LNCaP clone FGC (cell line): ENCODE data around the gene SLC23A1.
"Not testable (repeated sequence)": the region's sequence is repeated elsewhere in the genome, so short reads cannot be mapped to it uniquely, and the experiment has no call there.

Experiments used
- DNase-seq: peaks from one replicate; pipeline ENCODE4 v3.0.0-alpha.2; 2011; ENCODE audit warnings: low read depth
- H3K4me3 ChIP-seq: 2 replicates; pipeline ENCODE4 v1.5.1; 2011; ENCODE audit warnings: mild to moderate bottlenecking, low read depth, low read length, control low read depth
- TF ChIP-seq, protein P1 (sequence below): IDR thresholded peaks from 2 replicates; pipeline ENCODE4 v1.5.1; 2012; ENCODE audit warnings: mild to moderate bottlenecking; ENCODE audit not compliant: control insufficient read depth, insufficient read depth; ENCODE audit errors: extremely low read depth

Gene SLC23A1

DNA sequence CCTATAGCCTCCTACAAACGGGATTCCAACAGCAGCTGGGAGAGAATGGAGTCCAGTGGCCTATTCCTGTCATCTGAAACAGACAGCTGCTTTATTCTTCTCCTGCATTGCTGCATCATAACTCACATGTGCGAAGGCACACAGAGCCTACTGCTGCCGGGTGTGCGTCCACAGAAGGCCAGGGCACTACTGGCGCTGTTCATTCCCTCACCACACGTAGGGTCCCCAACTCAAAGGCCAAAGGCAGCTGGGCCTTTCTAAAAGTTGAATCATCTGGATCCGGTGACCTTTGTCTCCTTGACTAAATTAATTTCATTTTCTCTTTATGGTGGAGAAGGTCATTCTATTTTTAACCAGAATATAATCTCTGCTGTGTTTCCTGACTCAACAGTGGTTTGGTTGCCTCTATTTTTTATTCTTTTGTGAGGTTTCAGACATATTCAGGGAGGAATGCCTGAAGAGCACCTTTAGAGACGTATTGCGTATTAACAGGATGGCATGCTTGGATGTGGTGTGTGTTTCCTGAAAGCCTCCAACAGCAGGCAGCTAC lies 31.6 kb upstream of the SLC23A1 start:
- no peak overlapping the region for H3K4me3 ChIP-seq
- TF ChIP-seq, protein P1, sequence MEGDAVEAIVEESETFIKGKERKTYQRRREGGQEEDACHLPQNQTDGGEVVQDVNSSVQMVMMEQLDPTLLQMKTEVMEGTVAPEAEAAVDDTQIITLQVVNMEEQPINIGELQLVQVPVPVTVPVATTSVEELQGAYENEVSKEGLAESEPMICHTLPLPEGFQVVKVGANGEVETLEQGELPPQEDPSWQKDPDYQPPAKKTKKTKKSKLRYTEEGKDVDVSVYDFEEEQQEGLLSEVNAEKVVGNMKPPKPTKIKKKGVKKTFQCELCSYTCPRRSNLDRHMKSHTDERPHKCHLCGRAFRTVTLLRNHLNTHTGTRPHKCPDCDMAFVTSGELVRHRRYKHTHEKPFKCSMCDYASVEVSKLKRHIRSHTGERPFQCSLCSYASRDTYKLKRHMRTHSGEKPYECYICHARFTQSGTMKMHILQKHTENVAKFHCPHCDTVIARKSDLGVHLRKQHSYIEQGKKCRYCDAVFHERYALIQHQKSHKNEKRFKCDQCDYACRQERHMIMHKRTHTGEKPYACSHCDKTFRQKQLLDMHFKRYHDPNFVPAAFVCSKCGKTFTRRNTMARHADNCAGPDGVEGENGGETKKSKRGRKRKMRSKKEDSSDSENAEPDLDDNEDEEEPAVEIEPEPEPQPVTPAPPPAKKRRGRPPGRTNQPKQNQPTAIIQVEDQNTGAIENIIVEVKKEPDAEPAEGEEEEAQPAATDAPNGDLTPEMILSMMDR = no peak
- DNase-seq = no peak

DNA sequence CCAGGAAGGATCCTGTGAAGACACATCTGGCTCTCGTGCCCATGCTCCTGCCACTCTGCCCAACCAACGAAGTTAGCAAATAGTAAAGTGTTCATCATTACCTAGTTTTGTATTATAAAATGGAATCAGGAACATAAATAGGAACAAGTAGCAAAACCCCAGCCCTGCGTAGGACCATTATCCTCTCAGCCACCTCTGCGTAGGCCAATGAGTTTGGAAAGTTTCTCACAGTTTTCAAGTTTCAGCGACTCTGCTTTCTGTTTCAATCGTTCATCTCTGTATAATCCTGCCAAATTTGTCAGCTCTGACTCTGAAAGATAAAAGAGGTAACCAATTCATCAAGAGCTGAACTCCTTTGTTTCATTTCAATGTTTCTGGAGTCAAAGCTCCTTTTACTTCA lies 30.9 kb upstream of the SLC23A1 start:
- no peak overlapping the region for H3K4me3 ChIP-seq
- DNase-seq = no peak
- TF ChIP-seq, protein P1 = no peak

DNA sequence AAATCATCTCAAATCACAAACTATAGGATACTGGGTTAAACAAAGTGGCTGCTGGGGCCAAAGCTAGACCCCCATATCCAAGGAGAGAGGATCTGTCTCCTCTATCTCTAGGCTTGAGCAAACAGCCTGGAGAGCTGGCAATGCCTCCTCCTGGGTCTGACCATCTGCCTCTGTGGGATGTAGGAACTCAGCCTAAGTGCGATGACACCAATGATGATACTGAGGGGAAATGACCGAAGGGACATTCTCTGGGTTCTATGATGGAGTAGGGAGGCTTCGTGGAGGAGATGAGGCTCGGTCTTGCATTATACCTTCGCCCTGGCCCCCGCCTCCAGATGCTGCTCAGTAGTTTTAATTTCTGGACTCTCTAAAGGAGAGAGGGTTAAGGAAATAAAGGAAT lies 30.1 kb upstream of the SLC23A1 start:
- no peak for DNase-seq
- no peak overlapping the region for H3K4me3 ChIP-seq
- TF ChIP-seq, protein P1 = no peak

DNA sequence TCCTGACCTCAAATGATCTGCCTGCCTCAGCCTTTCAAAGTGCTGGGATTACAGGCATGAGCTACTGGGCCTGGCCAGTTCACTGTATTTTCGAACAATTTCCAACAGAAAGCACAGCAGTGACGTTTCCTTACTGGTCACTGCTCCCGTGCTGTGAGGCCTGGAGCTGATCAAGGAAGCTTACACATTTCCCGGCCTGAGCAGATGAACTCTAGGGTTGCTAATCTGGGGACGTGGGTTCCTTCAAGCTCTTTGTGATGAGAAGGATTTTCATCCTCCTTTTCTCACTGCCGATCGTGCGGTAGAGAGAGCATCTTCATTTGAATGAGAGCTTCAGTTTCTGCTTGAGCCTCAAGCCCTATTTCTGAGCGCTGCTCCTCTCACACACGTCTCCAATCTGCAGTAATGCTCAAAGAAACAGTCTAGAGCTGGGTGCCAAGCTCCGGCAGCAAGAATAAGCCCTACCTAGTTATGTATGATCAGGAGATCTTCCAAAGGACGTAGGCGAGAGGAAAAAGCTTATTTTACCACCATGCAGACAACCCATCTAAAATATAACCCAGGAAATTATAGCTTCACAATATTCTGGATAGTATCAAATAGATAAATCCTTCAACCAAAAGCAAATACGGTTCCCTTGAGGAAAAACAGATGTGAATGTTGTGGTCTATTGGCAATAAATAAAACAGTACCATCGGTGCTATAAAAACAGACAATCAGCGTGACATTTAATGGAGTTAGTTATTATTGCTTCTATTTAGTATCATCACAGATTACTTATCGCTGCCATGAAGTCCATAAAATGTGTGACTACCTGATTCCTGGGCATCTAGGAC lies 28.1 kb upstream of the SLC23A1 start:
- DNase-seq = no peak
- no peak overlapping the region for H3K4me3 ChIP-seq
- TF ChIP-seq, protein P1 = no peak

DNA sequence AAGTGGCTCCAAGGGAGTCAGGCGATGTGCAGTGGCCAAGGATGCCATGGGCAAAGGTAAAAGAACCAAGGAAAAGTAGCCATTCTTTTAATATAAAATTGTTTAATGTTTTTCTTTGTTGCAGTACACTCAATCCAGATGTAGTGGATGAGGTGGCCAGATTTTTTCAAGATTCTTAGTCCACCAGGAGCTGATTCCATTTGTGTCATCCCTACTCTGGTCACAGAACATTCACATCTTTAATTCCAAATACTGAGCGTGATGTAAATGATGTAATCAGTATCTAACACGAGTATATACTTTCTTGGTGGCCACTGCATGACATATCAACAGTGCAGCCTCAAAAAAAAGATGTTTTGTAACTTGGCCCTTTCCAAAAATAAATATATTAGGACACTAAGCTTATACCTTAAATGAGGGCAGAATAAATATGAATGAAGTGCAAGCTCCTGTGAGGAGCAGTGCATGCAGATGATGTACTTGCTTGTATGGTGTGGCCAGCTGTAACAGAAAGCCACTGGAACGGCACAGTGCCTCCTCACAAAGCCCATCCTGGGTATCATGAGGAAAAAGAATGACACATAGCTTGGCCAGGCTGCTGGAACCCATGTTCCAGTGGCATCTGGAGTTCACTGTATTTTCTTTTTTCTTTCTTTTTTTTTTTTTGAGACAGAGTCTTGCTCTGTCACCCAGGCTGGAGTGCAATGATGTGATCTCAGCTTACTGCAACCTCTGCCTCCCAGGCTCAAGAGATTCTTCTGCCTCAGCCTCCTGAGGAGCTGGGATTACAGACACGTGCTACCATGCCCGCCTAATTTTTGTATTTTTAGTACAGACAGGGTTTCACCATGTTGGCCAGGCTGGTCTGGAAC lies 27.3 kb upstream of the SLC23A1 start:
- TF ChIP-seq, protein P1 = no peak
- DNase-seq = no peak
- H3K4me3 ChIP-seq = no peak overlapping the region

DNA sequence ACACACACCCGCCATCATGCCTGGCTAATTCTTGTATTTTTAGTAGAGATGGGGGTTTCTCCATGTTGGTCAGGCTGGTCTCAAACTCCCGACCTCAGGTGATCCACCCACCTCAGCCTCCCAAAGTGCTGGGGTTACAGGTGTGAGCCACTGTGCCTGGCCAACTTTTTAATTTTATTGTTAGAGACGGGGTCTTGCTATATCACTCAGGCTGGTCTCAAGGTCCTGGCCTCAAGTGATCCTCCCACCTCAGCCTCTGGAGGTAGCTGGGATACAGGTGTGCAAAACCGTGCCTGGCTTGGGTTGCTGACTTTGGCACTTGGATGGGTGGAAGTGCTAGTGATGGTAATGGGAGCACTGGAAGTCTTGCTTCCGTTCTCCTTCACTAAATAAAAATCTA lies 26.0 kb upstream of the SLC23A1 start:
- not testable (repeated sequence) for DNase-seq, H3K4me3 ChIP-seq

DNA sequence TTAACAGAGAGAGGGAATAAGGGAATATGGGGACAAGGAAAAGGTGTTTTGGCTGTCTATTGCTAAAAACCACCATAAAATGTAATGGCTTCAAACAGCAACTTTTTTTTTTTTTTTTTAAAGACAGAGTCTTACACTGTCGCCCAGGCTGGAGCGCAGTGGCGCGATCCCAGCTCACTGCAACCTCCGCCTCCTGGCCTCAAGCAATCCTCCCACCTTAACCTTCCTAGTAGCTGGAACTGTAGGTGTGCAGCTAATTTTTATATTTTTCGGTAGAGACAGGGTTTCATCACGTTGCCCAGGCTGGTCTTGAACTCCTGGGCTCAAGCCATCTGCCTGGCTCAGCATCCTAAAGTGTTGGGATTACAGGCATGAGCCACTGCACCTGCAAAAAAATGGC lies 25.1 kb upstream of the SLC23A1 start:
- DNase-seq = no peak
- H3K4me3 ChIP-seq = no peak overlapping the region
- TF ChIP-seq, protein P1 = no peak
